ENCODE data around the gene MATCAP1.

DNA sequence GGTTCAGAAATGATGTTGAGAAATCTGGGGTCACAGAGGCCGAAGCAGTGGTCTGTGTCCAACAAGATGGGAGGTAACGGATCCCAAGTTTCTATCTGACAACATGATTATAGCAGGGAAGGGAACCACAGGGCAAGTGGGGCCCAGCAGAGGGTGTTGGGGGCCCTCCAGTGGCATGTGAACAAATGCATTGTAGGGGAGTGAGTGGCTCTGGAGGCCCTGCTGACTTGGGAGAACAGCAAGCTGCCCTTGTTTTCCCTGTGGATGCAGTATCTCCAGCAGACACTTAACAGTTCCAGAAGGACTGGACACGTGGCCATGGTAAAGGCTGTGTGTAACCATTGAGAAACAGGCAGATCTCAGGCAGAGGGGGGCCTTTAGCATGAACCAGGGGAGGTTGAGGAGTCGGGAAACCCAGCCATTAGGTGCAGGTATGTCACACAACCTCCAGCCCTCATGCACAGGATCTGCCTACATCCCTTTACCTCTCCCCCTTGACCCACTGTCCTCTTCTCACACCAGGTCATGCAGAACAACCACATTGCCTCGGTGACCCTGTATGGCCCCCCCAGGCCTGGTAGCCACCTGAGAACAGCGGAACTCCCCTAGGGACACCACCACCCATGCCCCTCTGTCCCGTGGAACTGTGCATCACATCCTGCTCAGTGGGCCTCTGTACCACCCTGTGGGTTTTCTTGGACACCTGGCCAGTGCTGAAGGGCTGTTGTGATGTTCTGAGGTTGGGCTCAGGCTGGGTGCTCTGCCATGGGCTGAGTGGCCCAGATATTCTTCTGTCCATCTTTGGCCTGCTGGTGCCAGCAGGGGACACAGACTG is 37.0 kb downstream of the MATCAP1 start:
- TF ChIP-seq, protein P1, sequence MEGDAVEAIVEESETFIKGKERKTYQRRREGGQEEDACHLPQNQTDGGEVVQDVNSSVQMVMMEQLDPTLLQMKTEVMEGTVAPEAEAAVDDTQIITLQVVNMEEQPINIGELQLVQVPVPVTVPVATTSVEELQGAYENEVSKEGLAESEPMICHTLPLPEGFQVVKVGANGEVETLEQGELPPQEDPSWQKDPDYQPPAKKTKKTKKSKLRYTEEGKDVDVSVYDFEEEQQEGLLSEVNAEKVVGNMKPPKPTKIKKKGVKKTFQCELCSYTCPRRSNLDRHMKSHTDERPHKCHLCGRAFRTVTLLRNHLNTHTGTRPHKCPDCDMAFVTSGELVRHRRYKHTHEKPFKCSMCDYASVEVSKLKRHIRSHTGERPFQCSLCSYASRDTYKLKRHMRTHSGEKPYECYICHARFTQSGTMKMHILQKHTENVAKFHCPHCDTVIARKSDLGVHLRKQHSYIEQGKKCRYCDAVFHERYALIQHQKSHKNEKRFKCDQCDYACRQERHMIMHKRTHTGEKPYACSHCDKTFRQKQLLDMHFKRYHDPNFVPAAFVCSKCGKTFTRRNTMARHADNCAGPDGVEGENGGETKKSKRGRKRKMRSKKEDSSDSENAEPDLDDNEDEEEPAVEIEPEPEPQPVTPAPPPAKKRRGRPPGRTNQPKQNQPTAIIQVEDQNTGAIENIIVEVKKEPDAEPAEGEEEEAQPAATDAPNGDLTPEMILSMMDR (IDR thresholded peaks at IDR 0.05; ENCODE audit: insufficient read depth, low read length), result no peak
- TF ChIP-seq GABPA (IDR thresholded peaks at IDR 0.05; ENCODE audit: low read depth), result no peak
- no peak for TF ChIP-seq POLR2AphosphoS5 (IDR thresholded peaks at IDR 0.05; ENCODE audit: low read depth)
- no peak for TF ChIP-seq SPI1 (IDR thresholded peaks at IDR 0.05; ENCODE audit: borderline replicate concordance, low read depth)

Measured in HL-60 (cell line).